Esophagus (tissue), 2 donors: ENCODE data around the gene PTPRE. TPM values are rescaled to one million over a fixed set of nuclear protein-coding genes. Genes with fewer than 3 reads are reported as not detected.

Experiments used
- H3K27ac ChIP-seq, 2 donors: one replicate each; pipeline ENCODE4 v1.5.1; 2013; ENCODE audit warnings: low read depth in 2 of 2, mild to moderate bottlenecking in 2 of 2, inconsistent platforms in 1 of 2, low read length in 1 of 2, moderate library complexity in 1 of 2
- H3K27me3 ChIP-seq, 2 donors: one replicate each; pipeline ENCODE4 v1.6.1; 2013; ENCODE audit warnings: low read length in 2 of 2, control low read depth in 1 of 2, mild to moderate bottlenecking in 1 of 2; ENCODE audit not compliant: insufficient read depth in 2 of 2, control insufficient read depth in 1 of 2
- H3K36me3 ChIP-seq, 2 donors: one replicate each; pipeline ENCODE4 v1.6.1; 2013; ENCODE audit warnings: low read length in 1 of 2; ENCODE audit not compliant: control insufficient read depth in 2 of 2, insufficient read depth in 2 of 2
- H3K4me1 ChIP-seq, 2 donors: one replicate each; pipeline ENCODE4 v1.6.1; 2013; ENCODE audit warnings: low read length in 1 of 2; ENCODE audit not compliant: control insufficient read depth in 2 of 2, insufficient read depth in 2 of 2
- H3K4me3 ChIP-seq, 2 donors: one replicate each; pipeline ENCODE4 v1.5.1; 2013; ENCODE audit warnings: low read length in 2 of 2, mild to moderate bottlenecking in 2 of 2, low read depth in 1 of 2, moderate library complexity in 1 of 2
- H3K9me3 ChIP-seq, 2 donors: one replicate each; pipeline ENCODE4 v1.6.1; 2013; ENCODE audit warnings: mild to moderate bottlenecking in 2 of 2, low read depth in 1 of 2, low read length in 1 of 2, moderate library complexity in 1 of 2; ENCODE audit not compliant: control insufficient read depth in 2 of 2, insufficient read depth in 1 of 2
- WGBS, 2 donors: extraction: QIAGEN DNeasy Blood & Tissue Kit; methylation state at CpG; one replicate each; pipeline ENCODE4 v1.1.7; 2013; 5-methylcytosine and 5-hydroxymethylcytosine counted together
- polyA plus RNA-seq, 2 donors: library from polyadenylated mRNA; stranded (reverse); fragments of 200-250 nt; gene quantifications; one replicate each; pipeline ENCODE4 v1.2.3, GENCODE V29; 2013
- donor health status: healthy with polysubstance abuse.
- donor health status: Bipolar disorder and iron deficiency.

PTPRE gene
- polyA plus RNA-seq, 2 donors: 3.8 to 5.5 TPM

DNA sequence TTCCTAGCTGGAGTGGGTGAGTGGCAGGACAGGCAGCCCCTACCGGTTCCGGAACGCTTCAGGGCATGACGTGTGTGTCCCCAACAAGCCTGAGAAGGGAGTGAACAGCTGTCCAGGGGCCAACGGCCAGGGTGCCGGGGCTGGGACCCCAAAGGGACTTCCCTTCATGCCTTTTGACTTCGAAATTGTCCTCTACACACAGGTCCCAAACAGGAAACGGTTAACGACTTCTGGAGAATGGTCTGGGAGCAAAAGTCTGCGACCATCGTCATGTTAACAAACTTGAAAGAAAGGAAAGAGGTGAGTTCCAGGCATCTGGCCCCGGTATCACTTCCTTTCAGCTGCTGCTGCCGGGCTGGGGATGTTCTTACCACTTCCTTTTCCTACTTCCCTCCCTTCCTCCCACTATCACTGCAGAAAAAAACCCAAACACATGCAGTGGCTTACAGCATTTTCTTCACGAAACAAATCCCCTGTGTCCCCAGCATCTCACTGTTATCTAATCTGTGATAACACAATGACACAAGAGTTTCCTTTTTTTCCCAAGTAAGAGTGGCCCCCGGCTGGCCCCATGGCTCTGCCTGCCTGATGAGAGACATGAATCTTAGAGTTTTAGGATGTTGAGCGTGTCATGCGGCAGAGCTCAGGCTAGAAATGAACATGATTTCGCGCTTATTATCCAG lies 156.1 kb downstream of the PTPRE start:
- H3K4me3 ChIP-seq: no peak overlapping the region
- H3K36me3 ChIP-seq: peaks cover 10 to 43% of the 10 kb centered on the region in 2 donors
- H3K27ac ChIP-seq: peak overlapping the region; percentile 52

DNA sequence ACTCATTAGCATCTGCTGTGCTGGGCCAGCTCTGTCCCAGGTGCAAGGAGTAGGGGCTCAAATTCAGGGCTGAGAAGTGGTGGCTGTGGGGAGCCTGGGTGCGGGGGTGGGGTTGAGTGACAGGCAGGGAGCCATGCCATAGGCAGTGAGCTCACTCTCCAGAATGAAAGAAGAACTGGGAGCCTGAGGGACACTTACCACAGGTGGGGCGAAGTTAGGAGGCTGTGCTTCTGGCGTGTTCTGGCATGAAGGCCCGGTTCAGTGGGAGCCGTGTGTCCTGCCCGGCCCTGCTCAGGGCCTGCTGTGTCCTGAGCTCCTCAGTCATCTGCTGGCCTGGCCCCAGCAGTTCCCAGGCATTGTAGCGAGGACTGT lies 156.8 kb downstream of the PTPRE start:
- H3K4me3 ChIP-seq: no peak overlapping the region
- H3K4me1 ChIP-seq: peaks cover 4 to 10% of the 10 kb centered on the region in 2 donors
- H3K27me3 ChIP-seq: no peaks in the 10 kb centered on the region
- H3K36me3 ChIP-seq: peaks cover 10 to 42% of the 10 kb centered on the region in 2 donors
- peaks cover 0 to 5% of the 10 kb centered on the region in 2 donors for H3K9me3 ChIP-seq
- WGBS, 2 donors: 46 to 66% methylated on average over 7 of the region's 7 CpGs
- H3K27ac ChIP-seq: peak overlapping the region; percentile 65 to 67

More for the DNA sequence above, 156.1 kb downstream of the PTPRE start:
- Histone ChIP-seq H3K4me1 (peaks cover 4 to 10% of the 10 kb centered on the region in 2 donors), H3K27me3 (no peaks in the 10 kb centered on the region), H3K9me3 (peaks cover 0 to 5% of the 10 kb centered on the region in 2 donors)
- WGBS, 2 donors: 51 to 55% methylated on average over 19 of the region's 19 CpGs

DNA sequence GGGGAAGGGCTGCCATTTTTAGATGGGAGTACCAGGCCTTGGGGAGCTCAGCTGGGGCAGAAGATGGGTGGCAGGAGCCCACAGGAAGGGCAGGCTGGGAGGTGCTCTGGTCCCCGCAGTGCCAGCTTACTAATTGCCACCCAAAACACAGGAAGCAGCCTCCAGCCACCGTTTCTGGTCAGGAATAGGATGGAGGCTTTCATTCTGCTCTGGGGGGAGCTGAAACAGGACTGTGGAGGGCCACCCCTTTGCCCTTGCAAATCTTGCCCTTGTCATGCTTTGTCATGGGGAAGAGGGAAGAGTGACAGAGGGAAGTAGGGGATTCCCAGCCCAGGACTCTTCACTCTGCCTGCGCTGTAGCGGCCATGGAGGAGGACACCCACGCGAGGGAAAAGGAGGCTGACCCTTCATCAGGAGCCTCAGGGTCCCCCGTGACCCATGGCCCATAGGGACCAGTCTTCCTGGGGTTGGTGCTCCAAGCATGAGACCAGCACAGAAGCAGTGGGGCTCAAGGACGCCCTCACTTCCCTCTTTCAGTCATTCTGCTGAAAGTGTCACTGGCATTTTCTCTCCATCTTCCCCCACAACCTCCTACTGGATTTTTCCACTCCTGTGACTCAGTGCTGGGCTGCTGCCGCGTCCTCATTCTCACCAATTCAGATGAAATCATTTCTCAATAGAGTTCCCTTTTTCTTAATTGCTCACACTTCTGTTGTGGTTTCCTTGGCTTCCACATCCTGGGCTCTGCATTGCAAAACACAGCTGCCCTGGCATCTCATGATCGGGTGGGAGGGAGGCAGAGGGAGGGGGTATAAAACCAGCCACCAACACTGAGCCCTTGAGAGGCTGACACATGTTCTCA lies 157.4 kb downstream of the PTPRE start:
- Histone ChIP-seq H3K27ac (peak overlapping the region; percentile 65 to 70), H3K36me3 (peaks cover 10 to 41% of the 10 kb centered on the region in 2 donors), H3K4me1 (peaks cover 4 to 10% of the 10 kb centered on the region in 2 donors), H3K4me3 (no peak overlapping the region), H3K9me3 (peaks cover 0 to 5% of the 10 kb centered on the region in 2 donors), H3K27me3 (no peaks in the 10 kb centered on the region)
- 57 to 70% methylated on average over 11 of the region's 11 CpGs for WGBS, 2 donors

DNA sequence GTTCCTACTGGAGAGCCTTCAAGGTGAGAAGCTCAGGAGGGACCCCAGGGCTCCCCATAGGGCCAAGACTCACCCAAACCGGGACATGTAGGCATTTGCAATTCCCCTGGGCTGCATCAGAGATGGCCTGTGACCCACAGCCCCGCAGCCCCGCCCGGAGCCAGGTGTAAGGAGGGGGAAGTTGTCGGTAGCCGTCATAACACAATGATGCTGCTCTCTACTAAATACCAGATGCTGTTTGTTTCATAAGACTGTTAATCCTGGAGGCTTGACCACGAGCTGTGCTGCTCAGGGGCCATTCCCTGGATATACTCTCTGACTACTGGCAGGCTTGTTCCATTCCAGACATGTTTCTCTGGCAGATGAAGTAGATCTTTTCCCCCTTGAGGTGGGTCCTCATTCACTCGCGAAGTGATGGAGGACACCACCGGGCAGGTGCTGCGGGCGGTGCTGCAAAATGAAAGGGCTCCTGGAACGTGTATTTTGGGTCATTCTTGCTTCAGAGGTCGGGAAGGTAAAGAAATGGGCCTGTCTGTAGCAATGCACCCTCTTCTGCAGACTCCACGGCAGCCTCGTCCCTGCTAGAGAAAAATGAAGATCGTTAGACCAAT lies 158.2 kb downstream of the PTPRE start:
- Histone ChIP-seq H3K4me3 (no peak overlapping the region), H3K27ac (peak overlapping the region; percentile 5 to 70), H3K4me1 (peaks cover 4 to 10% of the 10 kb centered on the region in 2 donors), H3K9me3 (peaks cover 0 to 5% of the 10 kb centered on the region in 2 donors), H3K27me3 (no peaks in the 10 kb centered on the region), H3K36me3 (peaks cover 10 to 43% of the 10 kb centered on the region in 2 donors)
- 64 to 67% methylated on average over 17 of the region's 17 CpGs for WGBS, 2 donors

DNA sequence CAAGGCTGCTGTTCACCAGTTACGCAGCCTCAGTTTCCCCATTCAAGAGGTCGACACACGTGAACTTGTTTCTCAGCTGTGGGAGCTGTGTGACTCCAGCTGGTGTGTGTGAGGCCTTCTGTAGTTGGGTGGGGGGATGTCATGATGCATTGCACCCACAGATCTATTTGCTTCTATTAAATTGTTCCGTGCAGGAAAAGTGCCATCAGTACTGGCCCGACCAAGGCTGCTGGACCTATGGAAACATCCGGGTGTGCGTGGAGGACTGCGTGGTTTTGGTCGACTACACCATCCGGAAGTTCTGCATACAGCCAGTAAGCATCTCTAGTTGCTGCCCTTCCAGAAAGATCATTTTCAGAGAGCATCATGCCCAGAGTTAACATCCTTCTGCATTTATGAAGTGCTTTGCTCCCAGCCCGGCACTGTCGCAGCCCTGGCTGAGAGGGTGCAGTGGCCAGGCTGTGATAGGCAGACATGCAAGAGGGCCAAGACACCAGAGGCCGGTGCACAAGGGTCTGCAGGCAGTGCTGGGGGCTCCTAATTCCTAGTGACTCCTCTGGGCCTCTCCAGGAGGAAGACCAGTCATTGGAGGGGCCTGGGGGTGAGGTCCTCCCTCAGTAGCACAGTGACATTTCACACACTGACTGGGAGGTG lies 159.1 kb downstream of the PTPRE start:
- Histone ChIP-seq H3K36me3 (peaks cover 15 to 49% of the 10 kb centered on the region in 2 donors), H3K4me1 (peaks cover 4 to 10% of the 10 kb centered on the region in 2 donors), H3K27ac (no peak overlapping the region)

DNA sequence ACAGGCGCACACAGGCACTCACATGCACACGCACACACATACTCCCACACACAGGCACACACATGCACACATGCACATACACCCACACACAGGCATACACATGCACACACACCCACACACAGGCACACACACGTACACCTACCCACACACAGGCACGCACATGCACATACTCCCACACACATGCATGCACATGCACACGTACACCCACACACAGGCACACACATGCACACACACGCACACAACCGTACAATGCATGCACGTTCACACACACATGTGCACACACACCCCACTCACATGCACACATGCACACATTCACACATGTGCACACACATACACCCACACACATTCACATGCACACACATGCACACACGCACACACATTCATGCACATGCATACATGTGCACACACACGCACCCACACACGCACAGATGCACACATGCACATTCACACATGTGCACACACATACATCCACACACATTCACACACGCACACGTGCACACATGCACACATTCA lies 160.0 kb downstream of the PTPRE start:
- Histone ChIP-seq H3K9me3 (peaks cover 0 to 5% of the 10 kb centered on the region in 2 donors), H3K27me3 (no peaks in the 10 kb centered on the region), H3K36me3 (peaks cover 14 to 52% of the 10 kb centered on the region in 2 donors), H3K27ac (no peak overlapping the region), H3K4me1 (peaks cover 4 to 10% of the 10 kb centered on the region in 2 donors), H3K4me3 (no peak overlapping the region)
- 93% methylated on average over 13 of the region's 13 CpGs for WGBS, 2 donors

More for the DNA sequence above, 159.1 kb downstream of the PTPRE start:
- 90 to 92% methylated on average over 13 of the region's 13 CpGs for WGBS, 2 donors
- Histone ChIP-seq H3K27me3 (no peaks in the 10 kb centered on the region), H3K9me3 (peaks cover 0 to 5% of the 10 kb centered on the region in 2 donors), H3K4me3 (no peak overlapping the region)

DNA sequence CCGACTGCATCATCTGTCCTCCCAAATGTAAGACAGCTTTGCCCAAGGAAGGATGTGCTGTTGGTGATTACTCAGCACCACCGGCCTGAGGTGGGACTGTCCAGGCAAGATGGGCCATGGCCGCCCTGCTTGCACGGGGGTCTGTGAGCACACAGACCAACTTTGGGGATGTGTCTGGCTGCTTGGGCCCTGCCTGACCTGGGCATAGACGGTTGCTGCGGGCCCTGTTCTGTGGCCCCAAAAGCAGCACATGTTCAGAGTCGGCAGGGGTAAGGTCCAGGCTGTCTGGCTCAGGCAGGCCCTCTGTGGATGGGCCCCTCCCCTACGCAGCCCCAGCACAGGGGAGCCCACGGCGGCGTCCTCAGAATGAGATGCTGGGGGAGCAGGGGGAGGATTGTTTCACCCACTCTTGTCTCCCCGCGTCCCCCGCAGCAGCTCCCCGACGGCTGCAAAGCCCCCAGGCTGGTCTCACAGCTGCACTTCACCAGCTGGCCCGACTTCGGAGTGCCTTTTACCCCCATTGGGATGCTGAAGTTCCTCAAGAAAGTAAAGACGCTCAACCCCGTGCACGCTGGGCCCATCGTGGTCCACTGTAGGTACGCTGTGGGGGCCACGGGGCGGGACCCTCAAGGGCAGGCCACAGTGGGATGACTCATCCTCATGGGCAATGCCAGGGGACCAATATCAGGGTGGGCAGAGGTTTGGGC lies 160.9 kb downstream of the PTPRE start:
- peaks cover 12 to 50% of the 10 kb centered on the region in 2 donors for H3K36me3 ChIP-seq

DNA sequence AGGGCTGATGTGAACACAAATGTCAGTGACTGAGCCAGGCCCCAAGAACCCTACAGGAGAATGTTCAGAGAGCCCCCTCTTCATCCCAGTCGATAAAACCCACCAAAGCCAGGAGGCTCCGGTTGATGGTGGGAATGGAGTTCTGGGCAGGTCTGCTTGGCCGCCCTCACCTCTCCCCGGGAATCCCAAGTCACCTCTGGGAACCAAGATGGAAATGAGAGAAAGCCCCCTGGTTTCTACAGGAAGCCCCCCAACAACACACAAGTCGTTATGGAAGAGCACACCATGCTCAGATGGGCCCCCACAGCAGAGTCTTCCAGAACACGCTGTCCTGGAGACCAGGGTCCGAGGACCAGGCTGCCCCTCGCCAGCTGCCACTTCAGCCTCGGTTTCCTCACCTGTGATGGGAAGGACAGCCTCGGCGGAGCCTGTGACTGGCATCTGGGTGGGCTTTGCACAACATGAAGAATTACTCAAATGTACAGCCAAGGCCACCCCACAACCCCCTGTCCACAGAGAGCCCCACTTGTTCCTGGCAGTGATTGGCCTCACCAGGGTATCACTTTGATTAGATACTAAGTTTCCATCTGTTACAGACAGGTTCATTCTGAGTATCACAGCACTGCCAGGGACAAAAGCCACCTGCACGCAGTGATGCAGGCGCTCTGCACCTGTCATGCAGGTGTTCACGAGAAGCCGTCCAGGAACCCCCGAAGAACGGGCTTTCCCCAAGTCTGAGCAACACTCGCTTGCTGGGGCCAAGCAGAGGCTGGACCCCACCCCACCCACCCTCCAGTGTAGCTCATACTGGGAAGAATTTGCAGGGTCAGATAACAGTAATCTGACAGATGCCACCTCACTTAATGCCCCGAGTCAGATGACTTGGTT lies 161.7 kb downstream of the PTPRE start:
- Histone ChIP-seq H3K4me1 (peaks cover 4 to 9% of the 10 kb centered on the region in 2 donors), H3K9me3 (peaks cover 0 to 5% of the 10 kb centered on the region in 2 donors), H3K27ac (no peak overlapping the region), H3K36me3 (peaks cover 12 to 56% of the 10 kb centered on the region in 2 donors), H3K27me3 (no peaks in the 10 kb centered on the region), H3K4me3 (no peak overlapping the region)
- WGBS, 2 donors: 90 to 91% methylated on average over 18 to 19 of the region's 19 CpGs

More for the DNA sequence above, 160.9 kb downstream of the PTPRE start:
- 90 to 92% methylated on average over 25 of the region's 25 CpGs for WGBS, 2 donors
- H3K9me3 ChIP-seq: peaks cover 0 to 5% of the 10 kb centered on the region in 2 donors
- no peak overlapping the region for H3K4me3 ChIP-seq
- no peak overlapping the region for H3K27ac ChIP-seq
- H3K27me3 ChIP-seq: no peaks in the 10 kb centered on the region
- H3K4me1 ChIP-seq: peaks cover 4 to 10% of the 10 kb centered on the region in 2 donors
